Fibroblast of the aortic adventitia (primary cell): ENCODE measurements around the gene MAGI2. TPM values are rescaled to one million over a fixed set of nuclear protein-coding genes. Genes with fewer than 3 reads are reported as not detected.

Experiments used
- DNase-seq: peaks from one replicate; pipeline ENCODE4 v3.0.0-alpha.2; 2010; ENCODE audit warnings: low read depth
- H3K4me3 ChIP-seq: 2 replicates; pipeline ENCODE4 v1.5.1; 2011; ENCODE audit warnings: low read depth, mild to moderate bottlenecking, control low read depth, low read length, moderate library complexity
- total RNA-seq: library from RNA; depleted of rRNA; stranded (reverse); fragments of >200 nt; gene quantifications from 2 replicates; pipeline ENCODE4 v1.2.3, GENCODE V29; 2012; ENCODE audit warnings: low replicate concordance
- TF ChIP-seq, protein P1 (sequence below): IDR thresholded peaks from 2 replicates; pipeline ENCODE4 v1.5.1; 2011; ENCODE audit warnings: mild to moderate bottlenecking, low read length, control low read depth, inconsistent platforms; ENCODE audit not compliant: insufficient read depth

MAGI2 gene
- total RNA-seq, 1 donor = 25.5 TPM

- TF ChIP-seq, protein P1, sequence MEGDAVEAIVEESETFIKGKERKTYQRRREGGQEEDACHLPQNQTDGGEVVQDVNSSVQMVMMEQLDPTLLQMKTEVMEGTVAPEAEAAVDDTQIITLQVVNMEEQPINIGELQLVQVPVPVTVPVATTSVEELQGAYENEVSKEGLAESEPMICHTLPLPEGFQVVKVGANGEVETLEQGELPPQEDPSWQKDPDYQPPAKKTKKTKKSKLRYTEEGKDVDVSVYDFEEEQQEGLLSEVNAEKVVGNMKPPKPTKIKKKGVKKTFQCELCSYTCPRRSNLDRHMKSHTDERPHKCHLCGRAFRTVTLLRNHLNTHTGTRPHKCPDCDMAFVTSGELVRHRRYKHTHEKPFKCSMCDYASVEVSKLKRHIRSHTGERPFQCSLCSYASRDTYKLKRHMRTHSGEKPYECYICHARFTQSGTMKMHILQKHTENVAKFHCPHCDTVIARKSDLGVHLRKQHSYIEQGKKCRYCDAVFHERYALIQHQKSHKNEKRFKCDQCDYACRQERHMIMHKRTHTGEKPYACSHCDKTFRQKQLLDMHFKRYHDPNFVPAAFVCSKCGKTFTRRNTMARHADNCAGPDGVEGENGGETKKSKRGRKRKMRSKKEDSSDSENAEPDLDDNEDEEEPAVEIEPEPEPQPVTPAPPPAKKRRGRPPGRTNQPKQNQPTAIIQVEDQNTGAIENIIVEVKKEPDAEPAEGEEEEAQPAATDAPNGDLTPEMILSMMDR = no peak
Observed at GRCh38 chr7:78129865-78130264, 1323.6 kb downstream of the MAGI2 start.

DNA sequence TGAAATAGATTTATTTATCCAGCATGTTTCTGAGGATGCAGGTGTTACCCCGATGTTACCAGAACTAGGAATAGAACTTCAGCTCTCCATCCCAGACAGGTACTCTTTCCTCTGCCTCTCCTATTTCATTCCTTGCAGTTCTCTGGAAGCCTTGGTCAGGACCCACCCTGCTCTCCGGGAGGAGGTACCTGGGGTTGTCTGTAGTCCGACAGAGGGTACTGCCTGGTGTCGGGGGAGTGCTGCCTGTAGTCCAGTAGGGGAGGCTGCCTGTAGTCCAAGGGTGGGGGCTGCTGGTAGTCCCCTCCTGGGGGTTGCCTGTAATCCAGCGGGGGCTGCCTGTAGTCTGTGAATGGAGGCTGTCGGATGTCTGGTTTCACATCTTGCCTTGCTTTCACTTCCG lies 1326.5 kb downstream of the MAGI2 start:
- TF ChIP-seq, protein P1 = no peak
- H3K4me3 ChIP-seq = no peak overlapping the region
- no peak for DNase-seq

More at GRCh38 chr7:78129865-78130264, 1323.6 kb downstream of the MAGI2 start:
- no peak for DNase-seq
- no peak overlapping the region for H3K4me3 ChIP-seq

GRCh38 chr7:78125884-78126283 lies 1327.6 kb downstream of the MAGI2 start:
- DNase-seq = peak; percentile 19
- TF ChIP-seq, protein P1 = no peak
- H3K4me3 ChIP-seq = no peak overlapping the region

DNA sequence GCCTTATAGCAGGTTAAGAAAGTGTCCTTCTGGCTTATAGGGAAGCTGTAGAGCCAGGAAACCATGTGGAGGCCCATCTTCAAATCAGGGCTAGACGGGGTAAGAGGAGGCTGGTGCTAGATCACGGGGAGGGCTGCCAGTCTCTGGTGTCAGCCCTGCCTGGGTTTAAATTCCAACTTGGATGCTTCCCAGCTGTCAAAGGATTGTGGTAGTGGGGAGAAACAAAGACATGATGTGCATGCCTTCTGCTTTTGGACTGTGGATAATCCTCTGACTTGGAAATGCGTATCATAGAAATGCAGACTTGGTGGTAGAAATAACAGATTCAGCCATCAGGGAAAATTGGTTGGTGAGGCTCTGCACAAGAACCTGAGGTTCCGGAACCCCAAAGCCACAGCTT lies 1329.3 kb downstream of the MAGI2 start:
- no peak for DNase-seq
- TF ChIP-seq, protein P1 = no peak
- H3K4me3 ChIP-seq = no peak overlapping the region

DNA sequence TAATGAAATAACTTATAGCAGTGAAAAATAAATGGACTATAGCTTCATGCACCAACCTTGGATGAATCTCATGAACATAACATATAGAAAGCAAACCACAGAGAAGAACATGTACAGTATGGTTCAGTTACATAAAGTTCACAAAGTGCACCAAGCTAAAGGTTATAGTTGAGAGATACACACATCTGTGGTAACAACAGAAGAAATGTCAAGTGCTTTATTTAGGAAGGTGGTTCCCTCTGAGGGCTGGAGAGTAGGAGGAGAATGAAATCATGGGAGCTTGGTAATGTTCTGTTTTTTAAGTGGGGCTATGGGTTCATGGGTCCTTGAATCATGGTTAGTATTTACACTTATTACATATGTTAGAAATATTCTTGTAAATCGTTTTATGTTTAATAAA lies 1331.6 kb downstream of the MAGI2 start:
- DNase-seq = no peak
- no peak overlapping the region for H3K4me3 ChIP-seq
- TF ChIP-seq, protein P1 = no peak

GRCh38 chr7:78118470-78118869 lies 1335.0 kb downstream of the MAGI2 start:
- no peak overlapping the region for H3K4me3 ChIP-seq
- no peak for DNase-seq
- TF ChIP-seq, protein P1 = no peak

DNA sequence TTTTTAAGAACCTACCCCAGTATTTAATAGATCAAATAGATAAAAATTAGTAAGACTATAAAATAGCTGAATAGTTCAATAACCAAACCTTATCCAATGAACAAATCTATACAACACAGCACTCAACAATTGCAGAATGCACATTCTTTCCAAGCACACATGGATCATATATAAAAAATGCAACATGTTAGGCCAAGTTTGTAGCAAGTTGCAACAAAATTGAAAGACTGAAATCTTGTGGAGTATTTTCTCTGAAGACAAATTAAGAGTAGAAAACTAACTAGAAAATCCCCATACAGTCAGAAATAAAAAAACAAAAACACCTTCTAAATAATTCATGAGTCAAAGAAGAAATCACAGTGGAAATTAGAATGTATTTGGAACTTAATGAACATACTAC lies 1337.6 kb downstream of the MAGI2 start:
- TF ChIP-seq, protein P1 = no peak
- no peak for DNase-seq

More for the DNA sequence above, 1337.6 kb downstream of the MAGI2 start:
- no peak overlapping the region for H3K4me3 ChIP-seq
